K562 (cell line): ENCODE measurements around the gene JMJD1C.

Experiments used
- ARID1B ChIP-seq: fragments of 450-650 bp; IDR thresholded peaks from 2 replicates; pipeline ENCODE4 v1.6.1; 2016; ENCODE audit warnings: antibody characterized with exemption, mild to moderate bottlenecking, inconsistent platforms
- FOXJ3 ChIP-seq: sonication (generic); formaldehyde crosslinking; IDR thresholded peaks from 2 replicates; pipeline ENCODE4 v1.4.0; 2020; ENCODE audit warnings: mild to moderate bottlenecking, missing genetic modification reagents
- MYBL2 ChIP-seq, 2 experiments: fragments of 450-650 bp in 1 of 2; sonication (generic) in 1 of 2; formaldehyde crosslinking in 1 of 2; IDR thresholded peaks; 2 replicates each; pipeline versions ENCODE4 v1.6.1 to v1.8.1; 2017 to 2022; ENCODE audit warnings: borderline replicate concordance in 1 of 2, inconsistent platforms in 1 of 2, low read depth in 1 of 2, mild to moderate bottlenecking in 1 of 2, missing genetic modification reagents in 1 of 2, moderate library complexity in 1 of 2
- PRMT5 ChIP-seq: sonication (generic); formaldehyde crosslinking; IDR thresholded peaks from 2 replicates; pipeline ENCODE4 v1.5.0; 2020; ENCODE audit warnings: missing genetic modification reagents
- RAD21 ChIP-seq, 2 experiments: fragments of 250-450 bp in 1 of 2; fragments of 450-650 bp in 1 of 2; sonication (Bioruptor Pico) in 1 of 2; formaldehyde crosslinking in 1 of 2; IDR thresholded peaks in 1 of 2; conservative IDR thresholded peaks in 1 of 2; 2 replicates each; pipeline versions ENCODE4 v1.4.0 to v1.8.0; 2020 to 2022; ENCODE audit warnings: mild to moderate bottlenecking in 2 of 2, moderate library complexity in 1 of 2
- RBM14 ChIP-seq: fragments of 200-400 bp; formaldehyde crosslinking; IDR thresholded peaks from 2 replicates; pipeline ENCODE4 v1.6.1; 2018; ENCODE audit warnings: low read depth, mild to moderate bottlenecking, low read length, moderate library complexity, borderline replicate concordance; ENCODE audit not compliant: insufficient read depth
- SAP30 ChIP-seq: fragments of 200-600 bp; sonication (generic); IDR thresholded peaks from 2 replicates; pipeline ENCODE4 v1.6.1; 2012; ENCODE audit warnings: borderline replicate concordance, low read depth, mild to moderate bottlenecking, moderate library complexity, low read length, control low read depth, inconsistent platforms; ENCODE audit not compliant: insufficient read depth, poor library complexity, severe bottlenecking
- SMAD2 ChIP-seq: fragments of 150-350 bp; IDR thresholded peaks from 2 replicates; pipeline ENCODE4 v1.6.1; 2014; ENCODE audit warnings: low read depth, mild to moderate bottlenecking, low read length
- ZFPM2 ChIP-seq: fragments of 250-450 bp; sonication (Bioruptor Pico); IDR thresholded peaks from 2 replicates; pipeline ENCODE4 v1.5.1; 2022; ENCODE audit warnings: mild to moderate bottlenecking
- ZNF445 ChIP-seq: fragments of 250-450 bp; sonication (Bioruptor Pico); IDR thresholded peaks from 2 replicates; pipeline ENCODE4 v1.4.0; 2020; ENCODE audit warnings: low read depth, mild to moderate bottlenecking, moderate library complexity
- TF ChIP-seq, protein P1 (sequence below): fragments of 200-800 bp; sonication (Bioruptor generic); IDR thresholded peaks from 2 replicates; pipeline ENCODE4 v1.6.1; 2017; ENCODE audit warnings: missing genetic modification characterization, missing compliant biosample characterization
- TF ChIP-seq, protein P2 (sequence below), 2 experiments: fragments of 450-650 bp in 1 of 2; sonication (generic) in 1 of 2; formaldehyde crosslinking in 1 of 2; IDR thresholded peaks in 1 of 2; conservative IDR thresholded peaks in 1 of 2; 2 replicates each; pipeline versions ENCODE4 v1.6.1 to v1.8.1; 2016 to 2023; ENCODE audit warnings: mild to moderate bottlenecking in 2 of 2, moderate library complexity in 2 of 2, inconsistent platforms in 1 of 2, missing genetic modification reagents in 1 of 2
- TF ChIP-seq, protein P3 (sequence below): sonication (generic); formaldehyde crosslinking; IDR thresholded peaks from 2 replicates; pipeline ENCODE4 v1.9.0; 2022; ENCODE audit warnings: mild to moderate bottlenecking, missing genetic modification reagents

DNA sequence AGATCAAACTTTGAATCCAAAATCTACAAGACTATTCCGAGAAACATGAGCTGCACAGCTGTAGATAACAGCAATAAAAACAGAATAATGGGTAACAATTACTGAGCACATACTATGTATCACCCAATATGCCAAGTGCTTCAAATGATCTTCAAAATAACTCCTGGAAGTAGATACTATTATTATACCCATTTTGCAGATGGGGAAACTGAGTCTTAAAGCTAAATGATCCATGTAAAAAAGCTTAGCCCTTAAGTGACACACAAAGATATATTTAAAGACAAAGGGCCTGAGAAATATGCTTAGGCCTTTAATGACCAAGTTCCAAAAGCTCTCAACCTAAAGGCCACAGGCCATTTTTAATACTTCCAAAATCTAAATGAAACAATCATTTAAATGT lies 37.1 kb upstream of the JMJD1C start:
- TF ChIP-seq SAP30 (no peak), PRMT5 (CRISPR knock-in tag) (no peak), RAD21 (CRISPR knock-in tag; conservative IDR thresholded peaks at IDR 0.05 in 1 of 2, IDR thresholded peaks at IDR 0.05 in 1 of 2) (no peak), ZFPM2 (no peak), MYBL2 (IDR thresholded peaks at IDR 0.05; ENCODE audit: low read depth) (no peak), MYBL2 (CRISPR knock-in tag; IDR thresholded peaks at IDR 0.05; ENCODE audit: borderline replicate concordance) (no peak), RBM14 (no peak), SMAD2 (no peak), FOXJ3 (CRISPR knock-in tag) (no peak), ARID1B (no peak), ZNF445 (CRISPR knock-in tag) (no peak)
- TF ChIP-seq, protein P1, sequence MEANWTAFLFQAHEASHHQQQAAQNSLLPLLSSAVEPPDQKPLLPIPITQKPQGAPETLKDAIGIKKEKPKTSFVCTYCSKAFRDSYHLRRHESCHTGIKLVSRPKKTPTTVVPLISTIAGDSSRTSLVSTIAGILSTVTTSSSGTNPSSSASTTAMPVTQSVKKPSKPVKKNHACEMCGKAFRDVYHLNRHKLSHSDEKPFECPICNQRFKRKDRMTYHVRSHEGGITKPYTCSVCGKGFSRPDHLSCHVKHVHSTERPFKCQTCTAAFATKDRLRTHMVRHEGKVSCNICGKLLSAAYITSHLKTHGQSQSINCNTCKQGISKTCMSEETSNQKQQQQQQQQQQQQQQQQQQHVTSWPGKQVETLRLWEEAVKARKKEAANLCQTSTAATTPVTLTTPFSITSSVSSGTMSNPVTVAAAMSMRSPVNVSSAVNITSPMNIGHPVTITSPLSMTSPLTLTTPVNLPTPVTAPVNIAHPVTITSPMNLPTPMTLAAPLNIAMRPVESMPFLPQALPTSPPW (CRISPR knock-in tag), result no peak
- TF ChIP-seq, protein P2, sequence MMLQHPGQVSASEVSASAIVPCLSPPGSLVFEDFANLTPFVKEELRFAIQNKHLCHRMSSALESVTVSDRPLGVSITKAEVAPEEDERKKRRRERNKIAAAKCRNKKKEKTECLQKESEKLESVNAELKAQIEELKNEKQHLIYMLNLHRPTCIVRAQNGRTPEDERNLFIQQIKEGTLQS (IDR thresholded peaks at IDR 0.05), result no peak
- TF ChIP-seq, protein P2 (CRISPR knock-in tag; conservative IDR thresholded peaks at IDR 0.05), result no peak
- TF ChIP-seq, protein P3, sequence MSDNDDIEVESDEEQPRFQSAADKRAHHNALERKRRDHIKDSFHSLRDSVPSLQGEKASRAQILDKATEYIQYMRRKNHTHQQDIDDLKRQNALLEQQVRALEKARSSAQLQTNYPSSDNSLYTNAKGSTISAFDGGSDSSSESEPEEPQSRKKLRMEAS (CRISPR knock-in tag), result no peak
